GM12878 (cell line): ENCODE results near the gene RNASEL. TPM values are rescaled to one million over a fixed set of nuclear protein-coding genes. Genes with fewer than 3 reads are reported as not detected.

Experiments
- BCL11A ChIP-seq: IDR thresholded peaks from 2 replicates; pipeline ENCODE4 v1.6.1; 2011; ENCODE audit warnings: low read depth, low read length
- CHD2 ChIP-seq: IDR thresholded peaks from 2 replicates; pipeline ENCODE4 v1.6.1; 2011; ENCODE audit warnings: low read depth, low read length, improper control_type of control experiment, borderline replicate concordance
- EZH2 ChIP-seq: IDR thresholded peaks from 2 replicates; pipeline ENCODE4 v1.6.1; 2012; ENCODE audit warnings: low read depth, mild to moderate bottlenecking, control low read depth, inconsistent platforms, low read length, borderline replicate concordance; ENCODE audit not compliant: control insufficient read depth
- NRF1 ChIP-seq: conservative IDR thresholded peaks from 2 replicates; pipeline ENCODE4 v1.6.1; 2011; ENCODE audit warnings: mild to moderate bottlenecking, low read depth, low read length, improper control_type of control experiment
- RB1 ChIP-seq: fragments of 450-650 bp; formaldehyde crosslinking; IDR thresholded peaks from 2 replicates; pipeline ENCODE4 v1.6.1; 2017; ENCODE audit warnings: mild to moderate bottlenecking, borderline replicate concordance
- SIN3A ChIP-seq: IDR thresholded peaks from 2 replicates; pipeline ENCODE4 v1.6.1; 2012; ENCODE audit warnings: low read depth, low read length, improper control_type of control experiment
- SMC3 ChIP-seq: IDR thresholded peaks from 2 replicates; pipeline ENCODE4 v1.6.1; 2011; ENCODE audit warnings: low read length, improper control_type of control experiment, borderline replicate concordance
- TCF3 ChIP-seq: IDR thresholded peaks from 2 replicates; pipeline ENCODE4 v1.6.1; 2012; ENCODE audit warnings: low read depth, mild to moderate bottlenecking, low read length, borderline replicate concordance; ENCODE audit not compliant: insufficient read depth
- polyA plus RNA-seq, 11 experiments: library from polyadenylated mRNA; depleted of rRNA in 4 of 11; unstranded in 6 of 11; stranded (reverse) in 5 of 11; fragments of >200 nt; fragmentation: Nextera tagmentation in 4 of 11; fragmentation: Illumina TruSeq in 1 of 11; extraction: Ambion mirVana in 4 of 11; extraction: Trizol in 1 of 11; gene quantifications; 1 replicate in 1 of 11; 2 replicates in 10 of 11; pipeline versions ENCODE4 v1.2.1 to v1.2.3, GENCODE V29; 2011 to 2016; ENCODE audit warnings: inconsistent platforms in 2 of 11, missing spikeins in 2 of 11, low read depth in 1 of 11
- total RNA-seq, 4 experiments: library from RNA; depleted of rRNA in 3 of 4; stranded (reverse); fragments of >200 nt in 3 of 4; fragmentation: Illumina TruSeq in 1 of 4; extraction: Trizol in 1 of 4; gene quantifications; 2 replicates each; pipeline versions ENCODE4 v1.2.1 to v1.2.3, GENCODE V29; 2013 to 2021
- TF ChIP-seq, protein P1 (sequence below): IDR thresholded peaks from 2 replicates; pipeline ENCODE4 v1.6.1; 2011; ENCODE audit warnings: mild to moderate bottlenecking, low read depth, low read length, moderate library complexity; ENCODE audit not compliant: insufficient replicate concordance
- TF ChIP-seq, protein P2 (sequence below): fragments of 450-650 bp; formaldehyde crosslinking; IDR thresholded peaks from 2 replicates; pipeline ENCODE4 v1.4.0; 2020; ENCODE audit warnings: mild to moderate bottlenecking, moderate library complexity
- TF ChIP-seq, protein P3 (sequence below): fragments of 450-650 bp; formaldehyde crosslinking; IDR thresholded peaks from 2 replicates; pipeline ENCODE4 v1.5.0; 2022; ENCODE audit warnings: mild to moderate bottlenecking, missing genetic modification characterization
- TF ChIP-seq, protein P4 (sequence below): fragments of 450-650 bp; IDR thresholded peaks from 2 replicates; pipeline ENCODE4 v1.6.1; 2017; ENCODE audit warnings: mild to moderate bottlenecking, moderate library complexity
- TF ChIP-seq, protein P5 (sequence below): IDR thresholded peaks from 2 replicates; pipeline ENCODE4 v1.6.1; 2011; ENCODE audit warnings: borderline replicate concordance, low read depth, mild to moderate bottlenecking, moderate library complexity, low read length; ENCODE audit not compliant: insufficient read depth, poor library complexity, severe bottlenecking

RNASEL gene
- total and polyA plus RNA-seq, 10 of the 15 experiments (the other 5 are each of a cell fraction or from before 2014, with no cell fraction given), result 3.0 to 10.8 (median 5.0) TPM

DNA sequence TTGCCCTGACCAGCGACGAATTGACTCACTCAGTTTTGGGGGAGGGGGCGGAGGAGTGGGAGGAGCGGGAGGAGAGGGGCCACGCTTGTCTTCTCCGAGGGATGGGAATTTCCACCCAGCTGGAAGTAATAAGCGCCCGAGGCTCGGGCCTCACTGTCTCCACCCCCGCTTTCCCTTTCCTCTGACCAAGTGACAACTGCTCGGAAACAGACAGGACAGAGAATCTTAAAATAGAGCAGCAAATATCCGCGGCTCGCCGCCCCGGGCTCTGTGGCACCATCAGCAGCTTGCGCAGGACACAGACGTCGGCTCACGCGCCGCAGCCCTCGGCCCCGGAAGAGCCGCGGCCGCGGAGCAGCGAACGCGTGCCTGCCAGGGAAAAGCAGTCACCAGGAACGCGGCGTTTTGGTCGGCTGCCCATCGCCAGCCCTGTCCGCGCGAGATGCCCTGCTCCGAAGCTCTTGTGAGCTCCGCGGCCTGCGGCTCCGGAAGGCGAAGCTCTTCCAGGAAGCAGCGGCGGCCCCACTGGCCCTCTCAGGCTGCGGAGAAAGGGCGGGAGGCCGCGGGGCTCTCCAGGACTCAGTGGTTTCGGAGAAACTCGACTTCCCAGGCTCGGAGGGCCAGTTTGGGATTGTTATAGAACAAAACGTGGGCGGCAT lies 25.9 kb upstream of the RNASEL start (continued):
- TF ChIP-seq, protein P1, sequence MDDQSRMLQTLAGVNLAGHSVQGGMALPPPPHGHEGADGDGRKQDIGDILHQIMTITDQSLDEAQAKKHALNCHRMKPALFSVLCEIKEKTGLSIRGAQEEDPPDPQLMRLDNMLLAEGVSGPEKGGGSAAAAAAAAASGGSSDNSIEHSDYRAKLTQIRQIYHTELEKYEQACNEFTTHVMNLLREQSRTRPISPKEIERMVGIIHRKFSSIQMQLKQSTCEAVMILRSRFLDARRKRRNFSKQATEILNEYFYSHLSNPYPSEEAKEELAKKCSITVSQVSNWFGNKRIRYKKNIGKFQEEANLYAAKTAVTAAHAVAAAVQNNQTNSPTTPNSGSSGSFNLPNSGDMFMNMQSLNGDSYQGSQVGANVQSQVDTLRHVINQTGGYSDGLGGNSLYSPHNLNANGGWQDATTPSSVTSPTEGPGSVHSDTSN, result no peak
- TF ChIP-seq, protein P2, sequence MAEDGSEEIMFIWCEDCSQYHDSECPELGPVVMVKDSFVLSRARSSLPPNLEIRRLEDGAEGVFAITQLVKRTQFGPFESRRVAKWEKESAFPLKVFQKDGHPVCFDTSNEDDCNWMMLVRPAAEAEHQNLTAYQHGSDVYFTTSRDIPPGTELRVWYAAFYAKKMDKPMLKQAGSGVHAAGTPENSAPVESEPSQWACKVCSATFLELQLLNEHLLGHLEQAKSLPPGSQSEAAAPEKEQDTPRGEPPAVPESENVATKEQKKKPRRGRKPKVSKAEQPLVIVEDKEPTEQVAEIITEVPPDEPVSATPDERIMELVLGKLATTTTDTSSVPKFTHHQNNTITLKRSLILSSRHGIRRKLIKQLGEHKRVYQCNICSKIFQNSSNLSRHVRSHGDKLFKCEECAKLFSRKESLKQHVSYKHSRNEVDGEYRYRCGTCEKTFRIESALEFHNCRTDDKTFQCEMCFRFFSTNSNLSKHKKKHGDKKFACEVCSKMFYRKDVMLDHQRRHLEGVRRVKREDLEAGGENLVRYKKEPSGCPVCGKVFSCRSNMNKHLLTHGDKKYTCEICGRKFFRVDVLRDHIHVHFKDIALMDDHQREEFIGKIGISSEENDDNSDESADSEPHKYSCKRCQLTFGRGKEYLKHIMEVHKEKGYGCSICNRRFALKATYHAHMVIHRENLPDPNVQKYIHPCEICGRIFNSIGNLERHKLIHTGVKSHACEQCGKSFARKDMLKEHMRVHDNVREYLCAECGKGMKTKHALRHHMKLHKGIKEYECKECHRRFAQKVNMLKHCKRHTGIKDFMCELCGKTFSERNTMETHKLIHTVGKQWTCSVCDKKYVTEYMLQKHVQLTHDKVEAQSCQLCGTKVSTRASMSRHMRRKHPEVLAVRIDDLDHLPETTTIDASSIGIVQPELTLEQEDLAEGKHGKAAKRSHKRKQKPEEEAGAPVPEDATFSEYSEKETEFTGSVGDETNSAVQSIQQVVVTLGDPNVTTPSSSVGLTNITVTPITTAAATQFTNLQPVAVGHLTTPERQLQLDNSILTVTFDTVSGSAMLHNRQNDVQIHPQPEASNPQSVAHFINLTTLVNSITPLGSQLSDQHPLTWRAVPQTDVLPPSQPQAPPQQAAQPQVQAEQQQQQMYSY (CRISPR knock-in tag), result no peak; the same call in 1 of the 2 replicates
- peak; percentile 2; the same call in 1 of the 2 replicates for TF ChIP-seq SMC3
- no peak for TF ChIP-seq EZH2
- TF ChIP-seq TCF3, result 0 out of 2 replicates have a peak, but pooled peaks have one; percentile 39
- 0 out of 2 replicates have a peak, but pooled peaks have one; percentile 10 for TF ChIP-seq CHD2
- TF ChIP-seq, protein P3, sequence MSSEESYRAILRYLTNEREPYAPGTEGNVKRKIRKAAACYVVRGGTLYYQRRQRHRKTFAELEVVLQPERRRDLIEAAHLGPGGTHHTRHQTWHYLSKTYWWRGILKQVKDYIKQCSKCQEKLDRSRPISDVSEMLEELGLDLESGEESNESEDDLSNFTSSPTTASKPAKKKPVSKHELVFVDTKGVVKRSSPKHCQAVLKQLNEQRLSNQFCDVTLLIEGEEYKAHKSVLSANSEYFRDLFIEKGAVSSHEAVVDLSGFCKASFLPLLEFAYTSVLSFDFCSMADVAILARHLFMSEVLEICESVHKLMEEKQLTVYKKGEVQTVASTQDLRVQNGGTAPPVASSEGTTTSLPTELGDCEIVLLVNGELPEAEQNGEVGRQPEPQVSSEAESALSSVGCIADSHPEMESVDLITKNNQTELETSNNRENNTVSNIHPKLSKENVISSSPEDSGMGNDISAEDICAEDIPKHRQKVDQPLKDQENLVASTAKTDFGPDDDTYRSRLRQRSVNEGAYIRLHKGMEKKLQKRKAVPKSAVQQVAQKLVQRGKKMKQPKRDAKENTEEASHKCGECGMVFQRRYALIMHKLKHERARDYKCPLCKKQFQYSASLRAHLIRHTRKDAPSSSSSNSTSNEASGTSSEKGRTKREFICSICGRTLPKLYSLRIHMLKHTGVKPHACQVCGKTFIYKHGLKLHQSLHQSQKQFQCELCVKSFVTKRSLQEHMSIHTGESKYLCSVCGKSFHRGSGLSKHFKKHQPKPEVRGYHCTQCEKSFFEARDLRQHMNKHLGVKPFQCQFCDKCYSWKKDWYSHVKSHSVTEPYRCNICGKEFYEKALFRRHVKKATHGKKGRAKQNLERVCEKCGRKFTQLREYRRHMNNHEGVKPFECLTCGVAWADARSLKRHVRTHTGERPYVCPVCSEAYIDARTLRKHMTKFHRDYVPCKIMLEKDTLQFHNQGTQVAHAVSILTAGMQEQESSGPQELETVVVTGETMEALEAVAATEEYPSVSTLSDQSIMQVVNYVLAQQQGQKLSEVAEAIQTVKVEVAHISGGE (CRISPR knock-in tag), result no peak
- 0 out of 2 replicates have a peak, but pooled peaks have one; percentile 16 for TF ChIP-seq NRF1
- no peak for TF ChIP-seq SIN3A
- TF ChIP-seq BCL11A, result peak; percentile 54; the same call in 1 of the 2 replicates
- TF ChIP-seq, protein P4, sequence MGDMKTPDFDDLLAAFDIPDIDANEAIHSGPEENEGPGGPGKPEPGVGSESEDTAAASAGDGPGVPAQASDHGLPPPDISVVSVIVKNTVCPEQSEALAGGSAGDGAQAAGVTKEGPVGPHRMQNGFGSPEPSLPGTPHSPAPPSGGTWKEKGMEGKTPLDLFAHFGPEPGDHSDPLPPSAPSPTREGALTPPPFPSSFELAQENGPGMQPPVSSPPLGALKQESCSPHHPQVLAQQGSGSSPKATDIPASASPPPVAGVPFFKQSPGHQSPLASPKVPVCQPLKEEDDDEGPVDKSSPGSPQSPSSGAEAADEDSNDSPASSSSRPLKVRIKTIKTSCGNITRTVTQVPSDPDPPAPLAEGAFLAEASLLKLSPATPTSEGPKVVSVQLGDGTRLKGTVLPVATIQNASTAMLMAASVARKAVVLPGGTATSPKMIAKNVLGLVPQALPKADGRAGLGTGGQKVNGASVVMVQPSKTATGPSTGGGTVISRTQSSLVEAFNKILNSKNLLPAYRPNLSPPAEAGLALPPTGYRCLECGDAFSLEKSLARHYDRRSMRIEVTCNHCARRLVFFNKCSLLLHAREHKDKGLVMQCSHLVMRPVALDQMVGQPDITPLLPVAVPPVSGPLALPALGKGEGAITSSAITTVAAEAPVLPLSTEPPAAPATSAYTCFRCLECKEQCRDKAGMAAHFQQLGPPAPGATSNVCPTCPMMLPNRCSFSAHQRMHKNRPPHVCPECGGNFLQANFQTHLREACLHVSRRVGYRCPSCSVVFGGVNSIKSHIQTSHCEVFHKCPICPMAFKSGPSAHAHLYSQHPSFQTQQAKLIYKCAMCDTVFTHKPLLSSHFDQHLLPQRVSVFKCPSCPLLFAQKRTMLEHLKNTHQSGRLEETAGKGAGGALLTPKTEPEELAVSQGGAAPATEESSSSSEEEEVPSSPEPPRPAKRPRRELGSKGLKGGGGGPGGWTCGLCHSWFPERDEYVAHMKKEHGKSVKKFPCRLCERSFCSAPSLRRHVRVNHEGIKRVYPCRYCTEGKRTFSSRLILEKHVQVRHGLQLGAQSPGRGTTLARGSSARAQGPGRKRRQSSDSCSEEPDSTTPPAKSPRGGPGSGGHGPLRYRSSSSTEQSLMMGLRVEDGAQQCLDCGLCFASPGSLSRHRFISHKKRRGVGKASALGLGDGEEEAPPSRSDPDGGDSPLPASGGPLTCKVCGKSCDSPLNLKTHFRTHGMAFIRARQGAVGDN, result peak; percentile 97
- peak; percentile 72; the same call in 1 of the 2 replicates for TF ChIP-seq RB1
- TF ChIP-seq, protein P5, sequence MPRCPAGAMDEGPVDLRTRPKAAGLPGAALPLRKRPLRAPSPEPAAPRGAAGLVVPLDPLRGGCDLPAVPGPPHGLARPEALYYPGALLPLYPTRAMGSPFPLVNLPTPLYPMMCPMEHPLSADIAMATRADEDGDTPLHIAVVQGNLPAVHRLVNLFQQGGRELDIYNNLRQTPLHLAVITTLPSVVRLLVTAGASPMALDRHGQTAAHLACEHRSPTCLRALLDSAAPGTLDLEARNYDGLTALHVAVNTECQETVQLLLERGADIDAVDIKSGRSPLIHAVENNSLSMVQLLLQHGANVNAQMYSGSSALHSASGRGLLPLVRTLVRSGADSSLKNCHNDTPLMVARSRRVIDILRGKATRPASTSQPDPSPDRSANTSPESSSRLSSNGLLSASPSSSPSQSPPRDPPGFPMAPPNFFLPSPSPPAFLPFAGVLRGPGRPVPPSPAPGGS, result peak; percentile 44
